ENCODE measurements around the gene GAS6.

DNA sequence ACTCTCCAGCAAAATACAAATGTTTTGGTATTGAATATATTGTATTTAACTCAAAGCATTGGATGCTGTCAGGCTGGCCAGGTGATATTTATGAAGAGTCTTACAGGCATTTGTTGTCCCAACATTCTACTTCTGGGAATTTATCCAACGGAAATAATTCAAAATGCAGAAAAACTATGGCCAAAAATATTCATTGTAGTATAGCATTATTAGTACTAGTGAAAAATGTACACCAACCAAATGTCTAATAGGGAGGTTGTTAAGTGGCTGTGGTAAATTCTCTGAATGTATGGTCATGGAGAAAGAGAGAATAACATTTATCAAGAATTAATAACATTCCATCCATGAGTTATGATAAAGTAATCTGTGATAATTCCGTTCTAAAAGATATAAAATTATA is 38.6 kb upstream of the GAS6 start:
- TF ChIP-seq, protein P1, sequence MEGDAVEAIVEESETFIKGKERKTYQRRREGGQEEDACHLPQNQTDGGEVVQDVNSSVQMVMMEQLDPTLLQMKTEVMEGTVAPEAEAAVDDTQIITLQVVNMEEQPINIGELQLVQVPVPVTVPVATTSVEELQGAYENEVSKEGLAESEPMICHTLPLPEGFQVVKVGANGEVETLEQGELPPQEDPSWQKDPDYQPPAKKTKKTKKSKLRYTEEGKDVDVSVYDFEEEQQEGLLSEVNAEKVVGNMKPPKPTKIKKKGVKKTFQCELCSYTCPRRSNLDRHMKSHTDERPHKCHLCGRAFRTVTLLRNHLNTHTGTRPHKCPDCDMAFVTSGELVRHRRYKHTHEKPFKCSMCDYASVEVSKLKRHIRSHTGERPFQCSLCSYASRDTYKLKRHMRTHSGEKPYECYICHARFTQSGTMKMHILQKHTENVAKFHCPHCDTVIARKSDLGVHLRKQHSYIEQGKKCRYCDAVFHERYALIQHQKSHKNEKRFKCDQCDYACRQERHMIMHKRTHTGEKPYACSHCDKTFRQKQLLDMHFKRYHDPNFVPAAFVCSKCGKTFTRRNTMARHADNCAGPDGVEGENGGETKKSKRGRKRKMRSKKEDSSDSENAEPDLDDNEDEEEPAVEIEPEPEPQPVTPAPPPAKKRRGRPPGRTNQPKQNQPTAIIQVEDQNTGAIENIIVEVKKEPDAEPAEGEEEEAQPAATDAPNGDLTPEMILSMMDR (IDR thresholded peaks at IDR 0.05): no peak
- TF ChIP-seq POLR2A (IDR thresholded peaks at IDR 0.05): no peak
